GM12865 (cell line): ENCODE measurements around the gene UBAC2.
"Not testable (repeated sequence)": the region's sequence is repeated elsewhere in the genome, so short reads cannot be mapped to it uniquely, and the experiment has no call there.

Experiments
- DNase-seq: peaks from one replicate; pipeline ENCODE4 v3.0.0; 2010; ENCODE audit warnings: low read depth
- H3K4me3 ChIP-seq: 2 replicates; pipeline ENCODE4 v1.5.1; 2011; ENCODE audit warnings: mild to moderate bottlenecking, low read depth, low read length, control low read depth
- TF ChIP-seq, protein P1 (sequence below): IDR thresholded peaks from 2 replicates; pipeline ENCODE4 v1.5.1; 2011; ENCODE audit warnings: low read length, control low read depth, low read depth, inconsistent platforms; ENCODE audit not compliant: insufficient read depth; ENCODE audit errors: missing control alignments

UBAC2 gene

GRCh38 chr13:99403458-99403971 lies 202.9 kb downstream of the UBAC2 start:
- no peak overlapping the region for H3K4me3 ChIP-seq
- DNase-seq, result no peak
- TF ChIP-seq, protein P1, sequence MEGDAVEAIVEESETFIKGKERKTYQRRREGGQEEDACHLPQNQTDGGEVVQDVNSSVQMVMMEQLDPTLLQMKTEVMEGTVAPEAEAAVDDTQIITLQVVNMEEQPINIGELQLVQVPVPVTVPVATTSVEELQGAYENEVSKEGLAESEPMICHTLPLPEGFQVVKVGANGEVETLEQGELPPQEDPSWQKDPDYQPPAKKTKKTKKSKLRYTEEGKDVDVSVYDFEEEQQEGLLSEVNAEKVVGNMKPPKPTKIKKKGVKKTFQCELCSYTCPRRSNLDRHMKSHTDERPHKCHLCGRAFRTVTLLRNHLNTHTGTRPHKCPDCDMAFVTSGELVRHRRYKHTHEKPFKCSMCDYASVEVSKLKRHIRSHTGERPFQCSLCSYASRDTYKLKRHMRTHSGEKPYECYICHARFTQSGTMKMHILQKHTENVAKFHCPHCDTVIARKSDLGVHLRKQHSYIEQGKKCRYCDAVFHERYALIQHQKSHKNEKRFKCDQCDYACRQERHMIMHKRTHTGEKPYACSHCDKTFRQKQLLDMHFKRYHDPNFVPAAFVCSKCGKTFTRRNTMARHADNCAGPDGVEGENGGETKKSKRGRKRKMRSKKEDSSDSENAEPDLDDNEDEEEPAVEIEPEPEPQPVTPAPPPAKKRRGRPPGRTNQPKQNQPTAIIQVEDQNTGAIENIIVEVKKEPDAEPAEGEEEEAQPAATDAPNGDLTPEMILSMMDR, result no peak

- H3K4me3 ChIP-seq, result no peak overlapping the region
- TF ChIP-seq, protein P1, result no peak
- DNase-seq, result no peak
Measured at GRCh38 chr13:99404005-99404755, 203.5 kb downstream of the UBAC2 start.

DNA sequence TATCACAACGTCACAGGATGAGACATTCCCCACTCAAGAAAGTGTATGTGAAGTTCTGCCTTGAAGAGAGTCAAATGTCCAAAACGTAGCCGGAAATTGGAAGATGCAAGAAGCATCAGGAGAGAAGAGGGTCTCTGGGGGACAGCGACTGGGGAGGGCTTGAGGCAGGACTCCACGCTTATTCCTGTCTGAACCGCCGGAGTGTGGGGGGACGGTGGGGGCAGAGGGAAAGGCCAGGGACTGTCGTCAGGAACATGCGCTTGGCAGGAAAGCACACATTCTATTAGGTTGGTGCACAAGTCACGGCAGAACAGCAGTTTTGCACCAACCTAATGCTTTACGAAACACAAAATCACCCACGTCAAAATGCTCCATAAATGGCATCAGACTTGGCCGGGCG lies 205.3 kb downstream of the UBAC2 start:
- no peak overlapping the region for H3K4me3 ChIP-seq
- TF ChIP-seq, protein P1, result no peak
- DNase-seq, result no peak

- no peak for DNase-seq
- TF ChIP-seq, protein P1, result no peak
- no peak overlapping the region for H3K4me3 ChIP-seq
Measured at GRCh38 chr13:99406799-99407201, 206.1 kb downstream of the UBAC2 start.

DNA sequence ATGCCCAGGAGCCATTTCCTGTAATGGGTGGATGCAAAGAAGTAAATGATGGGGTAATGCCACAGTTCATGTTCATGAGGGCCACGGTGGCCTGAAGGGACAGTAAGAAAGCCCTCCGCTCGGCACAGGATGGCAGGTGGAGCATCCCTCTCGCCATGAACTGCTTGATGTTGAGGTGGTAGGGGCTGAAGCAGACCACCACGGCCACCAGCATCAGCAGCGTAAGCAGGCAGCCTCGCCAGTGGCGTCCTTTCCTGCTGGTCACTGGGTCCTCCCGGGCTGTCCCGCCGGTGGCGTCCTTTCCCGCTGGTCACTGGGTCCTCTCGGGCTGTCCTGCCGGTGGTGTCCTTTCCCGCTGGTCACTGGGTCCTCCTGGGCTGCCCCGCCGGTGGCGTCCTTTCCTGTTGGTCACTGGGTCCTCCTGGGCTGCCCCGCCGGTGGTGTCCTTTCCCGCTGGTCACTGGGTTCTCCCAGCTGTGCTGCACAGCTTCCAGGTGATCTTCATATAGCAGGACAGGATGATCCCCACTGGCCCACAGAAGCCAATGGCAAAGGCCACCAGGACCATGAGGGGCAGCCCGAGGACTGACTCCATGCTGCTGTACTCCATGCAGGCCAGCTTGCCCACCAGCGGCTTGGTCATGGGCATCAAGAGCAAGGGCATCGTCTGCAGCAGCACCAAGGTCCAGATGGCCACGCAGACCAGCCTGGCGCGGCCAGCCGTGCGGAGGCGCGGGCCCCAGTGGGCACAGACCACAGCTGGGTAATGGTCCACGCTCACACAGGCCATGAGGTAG lies 207.4 kb downstream of the UBAC2 start:
- no peak overlapping the region for H3K4me3 ChIP-seq
- DNase-seq, result no peak
- TF ChIP-seq, protein P1, result no peak

- no peak overlapping the region for H3K4me3 ChIP-seq
- TF ChIP-seq, protein P1, result no peak
- no peak for DNase-seq
Measured at GRCh38 chr13:99408703-99409000, 208.0 kb downstream of the UBAC2 start.

DNA sequence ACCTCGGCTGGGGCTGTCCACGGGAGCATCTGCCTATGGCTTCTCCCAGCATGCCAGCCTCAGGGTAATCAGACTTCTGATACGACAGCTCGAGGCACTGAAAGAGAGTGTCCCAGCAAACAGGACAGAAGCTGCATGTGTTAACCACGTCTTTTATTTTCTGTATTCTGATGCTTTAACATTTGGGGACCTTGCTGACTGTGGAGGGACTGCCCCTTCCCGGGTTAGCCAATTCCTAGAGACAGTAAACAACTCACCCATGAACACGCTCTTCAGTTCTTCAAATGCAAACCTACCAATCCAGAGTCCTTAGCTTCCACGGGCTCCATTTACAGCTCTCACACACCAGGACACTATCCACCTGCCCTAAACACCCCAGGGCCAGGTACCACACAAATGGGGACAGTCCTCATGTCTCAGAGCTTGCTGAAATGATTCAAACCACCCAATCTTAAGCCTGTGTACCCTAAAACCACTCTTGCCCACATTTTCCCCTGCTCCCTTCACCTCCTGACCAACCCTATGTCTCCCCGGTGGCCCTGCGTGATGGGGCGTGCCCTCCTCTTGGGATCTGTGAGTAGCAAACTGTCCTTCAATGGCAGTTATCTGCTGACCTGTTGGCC lies 208.9 kb downstream of the UBAC2 start:
- H3K4me3 ChIP-seq, DNase-seq: not testable (repeated sequence)

- DNase-seq, result peak; percentile 61
- not testable (repeated sequence) for H3K4me3 ChIP-seq
Measured at GRCh38 chr13:99410646-99411475, 210.2 kb downstream of the UBAC2 start.
